ENCODE measurements around the gene SLC13A5. TPM values are rescaled to one million over a fixed set of nuclear protein-coding genes. Genes with fewer than 3 reads are reported as not detected.

SLC13A5 gene
- total and polyA plus RNA-seq, 11 donors: 0.06 to 0.72 TPM; not detected in 9

- H3K4me1 ChIP-seq: peaks cover 0 to 37% (median 24%) of the 10 kb centered on the region in 12 donors
- TF ChIP-seq POLR2A (IDR thresholded peaks at IDR 0.05) (no peak), CTCF (IDR thresholded peaks at IDR 0.05) (no peak)
- H3K4me3 ChIP-seq: peak overlapping the region; percentile 55 to 98 (median 82)
- H3K27me3 ChIP-seq: no peaks in the 10 kb centered on the region
- no peaks in the 10 kb centered on the region for H3K9me3 ChIP-seq
- H3K27ac ChIP-seq: peak overlapping the region; percentile 73 to 96 (median 86)
- DNase-seq (peak in 4 of 5 donors; percentile 41 to 73 (median 44)), ATAC-seq (peak in 3 of 4 donors; percentile 27 to 55 (median 37))
- WGBS, 4 donors: 1% methylated on average over 30 to 67 of the region's 67 CpGs
- intact Hi-C loops (cut with DNase I): no loop called here
- H3K36me3 ChIP-seq: peaks cover 0 to 30% (median 23%) of the 10 kb centered on the region in 9 donors
These were observed 73.3 kb downstream of the SLC13A5 start for GRCh38 chr17:6639586-6640535.

- 56 to 60% (median 57%) methylated on average over 14 to 15 of the region's 15 CpGs for WGBS, 4 donors
- H3K27ac ChIP-seq: peak overlapping the region in 1 of 12 donors; percentile 86
- no peaks in the 10 kb centered on the region for H3K27me3 ChIP-seq
- intact Hi-C loops (cut with DNase I): no loop called here
- H3K36me3 ChIP-seq: peaks cover 0 to 30% (median 22%) of the 10 kb centered on the region in 9 donors
- H3K4me3 ChIP-seq: peak overlapping the region; percentile 55 to 98 (median 82)
- H3K9me3 ChIP-seq: no peaks in the 10 kb centered on the region
- DNase-seq (no peak), ATAC-seq (no peak)
- TF ChIP-seq POLR2A (IDR thresholded peaks at IDR 0.05): no peak
- no peak for TF ChIP-seq CTCF (IDR thresholded peaks at IDR 0.05)
- H3K4me1 ChIP-seq: peaks cover 0 to 37% (median 24%) of the 10 kb centered on the region in 12 donors
These were observed 74.1 kb downstream of the SLC13A5 start for GRCh38 chr17:6639014-6639585.

GRCh38 chr17:6638046-6638908 lies 74.9 kb downstream of the SLC13A5 start:
- H3K4me1 ChIP-seq: peaks cover 0 to 32% (median 24%) of the 10 kb centered on the region in 12 donors
- intact Hi-C loops (cut with DNase I): no loop called here
- H3K4me3 ChIP-seq: peak overlapping the region in 1 of 12 donors; percentile 96
- DNase-seq (no peak), ATAC-seq (no peak)
- H3K36me3 ChIP-seq: peaks cover 0 to 30% (median 22%) of the 10 kb centered on the region in 9 donors
- TF ChIP-seq POLR2A (IDR thresholded peaks at IDR 0.05): no peak
- TF ChIP-seq CTCF (IDR thresholded peaks at IDR 0.05): no peak
- no peak overlapping the region for H3K27ac ChIP-seq
- no peaks in the 10 kb centered on the region for H3K27me3 ChIP-seq
- WGBS, 4 donors: 81 to 94% (median 85%) methylated on average over 24 of the region's 24 CpGs
- no peaks in the 10 kb centered on the region for H3K9me3 ChIP-seq

Measured in heart left ventricle (tissue), 16 donors.